ENCODE results near the gene SLC28A3.

- TF ChIP-seq CTCF (conservative IDR thresholded peaks at IDR 0.05; ENCODE audit: low read depth, low read length): no peak
- TF ChIP-seq EZH2 (IDR thresholded peaks at IDR 0.05; ENCODE audit: borderline replicate concordance, low read depth, low read length, poor library complexity, severe bottlenecking): no peak
Measured at GRCh38 chr9:84305497-84306131, 34.9 kb downstream of the SLC28A3 start.
